ENCODE measurements around the gene SCRN1. TPM values are rescaled to one million over a fixed set of nuclear protein-coding genes. Genes with fewer than 3 reads are reported as not detected.
A peak's percentile ranks its signal among the peaks of the same experiment; 100 is the strongest.

Gene SCRN1
- total RNA-seq, 3 donors from 2014 or later = 1.5 to 4.2 (median 1.7) TPM

- Mint-ChIP-seq H3K4me3 (no peak overlapping the region), H3K4me1 (ENCODE audit: low read depth) (peaks cover 33% of the 10 kb centered on the region), H3K36me3 (ENCODE audit: insufficient read depth) (peaks cover 6% of the 10 kb centered on the region), H3K9me3 (no peaks in the 10 kb centered on the region), H3K27me3 (ENCODE audit: low read depth) (no peaks in the 10 kb centered on the region)
- ATAC-seq (no peak), DNase-seq (no peak)
These were observed 33.4 kb upstream of the SCRN1 start for GRCh38 chr7:30022991-30023390.

- Mint-ChIP-seq H3K36me3 (ENCODE audit: insufficient read depth) (peaks cover 12% of the 10 kb centered on the region), H3K4me1 (ENCODE audit: low read depth) (peaks cover 22% of the 10 kb centered on the region)
These were observed 30.9 kb upstream of the SCRN1 start for GRCh38 chr7:30020535-30020934.

GRCh38 chr7:30019960-30020359 lies 30.4 kb upstream of the SCRN1 start:
- peaks cover 17% of the 10 kb centered on the region for H3K4me1 Mint-ChIP-seq (ENCODE audit: low read depth)
- DNase-seq (no peak), ATAC-seq (no peak)
- H3K4me3 Mint-ChIP-seq = no peak overlapping the region
- no peaks in the 10 kb centered on the region for H3K9me3 Mint-ChIP-seq
- peaks cover 12% of the 10 kb centered on the region for H3K36me3 Mint-ChIP-seq (ENCODE audit: insufficient read depth)
- H3K27me3 Mint-ChIP-seq (ENCODE audit: low read depth) = no peaks in the 10 kb centered on the region

More at GRCh38 chr7:30020535-30020934, 30.9 kb upstream of the SCRN1 start:
- H3K4me3 Mint-ChIP-seq = no peak overlapping the region
- DNase-seq (no peak), ATAC-seq (no peak)
- H3K9me3 Mint-ChIP-seq = no peaks in the 10 kb centered on the region
- H3K27me3 Mint-ChIP-seq (ENCODE audit: low read depth) = no peaks in the 10 kb centered on the region

- Mint-ChIP-seq H3K4me1 (ENCODE audit: low read depth) (peaks cover 11% of the 10 kb centered on the region), H3K36me3 (ENCODE audit: insufficient read depth) (peaks cover 12% of the 10 kb centered on the region), H3K27me3 (ENCODE audit: low read depth) (no peaks in the 10 kb centered on the region), H3K4me3 (no peak overlapping the region), H3K9me3 (no peaks in the 10 kb centered on the region)
- no peak for DNase-seq
- ATAC-seq = no peak
These were observed 29.8 kb upstream of the SCRN1 start for GRCh38 chr7:30019387-30019786.

- DNase-seq = no peak
- ATAC-seq = no peak
- H3K4me3 Mint-ChIP-seq = no peak overlapping the region
These were observed 28.9 kb upstream of the SCRN1 start for GRCh38 chr7:30018451-30018850.

GRCh38 chr7:30012757-30013156 lies 23.2 kb upstream of the SCRN1 start:
- Mint-ChIP-seq H3K4me3 (no peak overlapping the region), H3K27me3 (ENCODE audit: low read depth) (no peaks in the 10 kb centered on the region), H3K4me1 (ENCODE audit: low read depth) (no peaks in the 10 kb centered on the region), H3K9me3 (no peaks in the 10 kb centered on the region), H3K36me3 (ENCODE audit: insufficient read depth) (peaks cover 12% of the 10 kb centered on the region)
- ATAC-seq (no peak), DNase-seq (no peak)

More at GRCh38 chr7:30018451-30018850, 28.9 kb upstream of the SCRN1 start:
- no peaks in the 10 kb centered on the region for H3K9me3 Mint-ChIP-seq
- peaks cover 14% of the 10 kb centered on the region for H3K36me3 Mint-ChIP-seq (ENCODE audit: insufficient read depth)
- peaks cover 7% of the 10 kb centered on the region for H3K4me1 Mint-ChIP-seq (ENCODE audit: low read depth)
- no peaks in the 10 kb centered on the region for H3K27me3 Mint-ChIP-seq (ENCODE audit: low read depth)

- Mint-ChIP-seq H3K27me3 (ENCODE audit: low read depth) (no peaks in the 10 kb centered on the region), H3K9me3 (no peaks in the 10 kb centered on the region), H3K4me3 (no peak overlapping the region), H3K36me3 (ENCODE audit: insufficient read depth) (peaks cover 6% of the 10 kb centered on the region), H3K4me1 (ENCODE audit: low read depth) (no peaks in the 10 kb centered on the region)
- no peak for ATAC-seq
- no peak for DNase-seq
These were observed 20.4 kb upstream of the SCRN1 start for GRCh38 chr7:30010021-30010420.

GRCh38 chr7:30005464-30005863 lies 15.9 kb upstream of the SCRN1 start:
- ATAC-seq (no peak), DNase-seq (no peak)
- no peaks in the 10 kb centered on the region for H3K9me3 Mint-ChIP-seq
- H3K36me3 Mint-ChIP-seq (ENCODE audit: insufficient read depth) = no peaks in the 10 kb centered on the region
- no peak overlapping the region for H3K4me3 Mint-ChIP-seq
- peaks cover 10% of the 10 kb centered on the region for H3K27me3 Mint-ChIP-seq (ENCODE audit: low read depth)
- H3K4me1 Mint-ChIP-seq (ENCODE audit: low read depth) = no peaks in the 10 kb centered on the region

GRCh38 chr7:30003098-30003497 lies 13.5 kb upstream of the SCRN1 start:
- ATAC-seq = no peak
- Mint-ChIP-seq H3K4me1 (ENCODE audit: low read depth) (no peaks in the 10 kb centered on the region), H3K4me3 (no peak overlapping the region), H3K9me3 (no peaks in the 10 kb centered on the region), H3K36me3 (ENCODE audit: insufficient read depth) (no peaks in the 10 kb centered on the region), H3K27me3 (ENCODE audit: low read depth) (peaks cover 28% of the 10 kb centered on the region)
- no peak for DNase-seq

GRCh38 chr7:30001998-30002397 lies 12.4 kb upstream of the SCRN1 start:
- ATAC-seq (no peak), DNase-seq (no peak)
- H3K4me3 Mint-ChIP-seq = no peak overlapping the region
- peaks cover 32% of the 10 kb centered on the region for H3K27me3 Mint-ChIP-seq (ENCODE audit: low read depth)
- H3K4me1 Mint-ChIP-seq (ENCODE audit: low read depth) = no peaks in the 10 kb centered on the region
- H3K9me3 Mint-ChIP-seq = peaks cover 4% of the 10 kb centered on the region
- H3K36me3 Mint-ChIP-seq (ENCODE audit: insufficient read depth) = no peaks in the 10 kb centered on the region

GRCh38 chr7:29998489-29998888 lies 8.9 kb upstream of the SCRN1 start:
- Mint-ChIP-seq H3K9me3 (peaks cover 15% of the 10 kb centered on the region), H3K36me3 (ENCODE audit: insufficient read depth) (peaks cover 2% of the 10 kb centered on the region), H3K4me1 (ENCODE audit: low read depth) (no peaks in the 10 kb centered on the region), H3K27me3 (ENCODE audit: low read depth) (peaks cover 44% of the 10 kb centered on the region), H3K4me3 (no peak overlapping the region)
- no peak for DNase-seq
- ATAC-seq = no peak

GRCh38 chr7:29996321-29996720 lies 6.7 kb upstream of the SCRN1 start:
- Mint-ChIP-seq H3K27me3 (ENCODE audit: low read depth) (peaks cover 47% of the 10 kb centered on the region), H3K4me1 (ENCODE audit: low read depth) (no peaks in the 10 kb centered on the region)
- ATAC-seq = no peak

GRCh38 chr7:29995652-29996051 lies 6.1 kb upstream of the SCRN1 start:
- ATAC-seq = no peak
- Mint-ChIP-seq H3K4me3 (no peak overlapping the region), H3K27me3 (ENCODE audit: low read depth) (peaks cover 49% of the 10 kb centered on the region), H3K4me1 (ENCODE audit: low read depth) (no peaks in the 10 kb centered on the region), H3K9me3 (peaks cover 18% of the 10 kb centered on the region), H3K36me3 (ENCODE audit: insufficient read depth) (peaks cover 2% of the 10 kb centered on the region)
- DNase-seq = no peak

More at GRCh38 chr7:29996321-29996720, 6.7 kb upstream of the SCRN1 start:
- H3K36me3 Mint-ChIP-seq (ENCODE audit: insufficient read depth) = peaks cover 2% of the 10 kb centered on the region
- H3K9me3 Mint-ChIP-seq = peaks cover 18% of the 10 kb centered on the region
- H3K4me3 Mint-ChIP-seq = no peak overlapping the region
- no peak for DNase-seq

- Mint-ChIP-seq H3K9me3 (peaks cover 18% of the 10 kb centered on the region), H3K36me3 (ENCODE audit: insufficient read depth) (peaks cover 2% of the 10 kb centered on the region), H3K27me3 (ENCODE audit: low read depth) (peaks cover 45% of the 10 kb centered on the region), H3K4me3 (no peak overlapping the region), H3K4me1 (ENCODE audit: low read depth) (peaks cover 7% of the 10 kb centered on the region)
- DNase-seq (no peak), ATAC-seq (no peak)
These were observed 3.5 kb upstream of the SCRN1 start for GRCh38 chr7:29993140-29993539.

- ATAC-seq (no peak), DNase-seq (no peak)
- Mint-ChIP-seq H3K27me3 (ENCODE audit: low read depth) (peaks cover 48% of the 10 kb centered on the region), H3K9me3 (peaks cover 13% of the 10 kb centered on the region), H3K4me3 (no peak overlapping the region), H3K4me1 (ENCODE audit: low read depth) (peaks cover 9% of the 10 kb centered on the region), H3K36me3 (ENCODE audit: insufficient read depth) (peaks cover 2% of the 10 kb centered on the region)
These were observed 2.3 kb upstream of the SCRN1 start for GRCh38 chr7:29991937-29992336.

- H3K4me3 Mint-ChIP-seq = peak overlapping the region; percentile 50
- H3K4me1 Mint-ChIP-seq (ENCODE audit: low read depth) = peaks cover 9% of the 10 kb centered on the region
- peaks cover 6% of the 10 kb centered on the region for H3K9me3 Mint-ChIP-seq
- no peaks in the 10 kb centered on the region for H3K36me3 Mint-ChIP-seq (ENCODE audit: insufficient read depth)
- ATAC-seq = no peak
- no peak for DNase-seq
- H3K27me3 Mint-ChIP-seq (ENCODE audit: low read depth) = peaks cover 43% of the 10 kb centered on the region
These were observed 1.3 kb upstream of the SCRN1 start for GRCh38 chr7:29990931-29991330.

All from activated T-cell treated with anti-CD3 and anti-CD28 coated beads, Interleukin-2, amount 50 U/mL, for 4 hours (primary cell).